ENCODE measurements around the gene RTRAF. TPM values are rescaled to one million over a fixed set of nuclear protein-coding genes. Genes with fewer than 3 reads are reported as not detected.

The RTRAF gene
- total and polyA plus RNA-seq, 9 of the 15 experiments (the other 6 are each of a cell fraction or from before 2014, with no cell fraction given): 126 to 204 (median 155) TPM

DNA sequence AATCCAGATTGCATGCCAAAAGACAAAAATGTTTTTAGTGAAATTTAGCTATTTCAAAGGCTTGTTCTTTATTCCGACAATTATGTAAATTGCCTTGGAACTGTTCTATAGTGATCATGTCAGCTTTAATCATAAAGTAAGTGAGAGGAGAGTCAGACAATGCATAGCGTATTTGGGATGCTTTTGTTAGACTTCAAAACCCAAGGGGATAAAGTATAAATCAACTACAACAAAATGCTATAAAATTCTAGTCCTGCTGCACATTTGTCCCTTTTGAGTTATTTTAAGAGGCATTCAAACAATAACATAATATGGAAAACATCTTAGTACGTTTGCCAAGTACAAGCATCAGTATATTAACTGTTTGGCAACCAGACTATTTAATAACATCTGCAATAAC is 11.3 kb downstream of the RTRAF start (continued):
- TF ChIP-seq, protein P1, sequence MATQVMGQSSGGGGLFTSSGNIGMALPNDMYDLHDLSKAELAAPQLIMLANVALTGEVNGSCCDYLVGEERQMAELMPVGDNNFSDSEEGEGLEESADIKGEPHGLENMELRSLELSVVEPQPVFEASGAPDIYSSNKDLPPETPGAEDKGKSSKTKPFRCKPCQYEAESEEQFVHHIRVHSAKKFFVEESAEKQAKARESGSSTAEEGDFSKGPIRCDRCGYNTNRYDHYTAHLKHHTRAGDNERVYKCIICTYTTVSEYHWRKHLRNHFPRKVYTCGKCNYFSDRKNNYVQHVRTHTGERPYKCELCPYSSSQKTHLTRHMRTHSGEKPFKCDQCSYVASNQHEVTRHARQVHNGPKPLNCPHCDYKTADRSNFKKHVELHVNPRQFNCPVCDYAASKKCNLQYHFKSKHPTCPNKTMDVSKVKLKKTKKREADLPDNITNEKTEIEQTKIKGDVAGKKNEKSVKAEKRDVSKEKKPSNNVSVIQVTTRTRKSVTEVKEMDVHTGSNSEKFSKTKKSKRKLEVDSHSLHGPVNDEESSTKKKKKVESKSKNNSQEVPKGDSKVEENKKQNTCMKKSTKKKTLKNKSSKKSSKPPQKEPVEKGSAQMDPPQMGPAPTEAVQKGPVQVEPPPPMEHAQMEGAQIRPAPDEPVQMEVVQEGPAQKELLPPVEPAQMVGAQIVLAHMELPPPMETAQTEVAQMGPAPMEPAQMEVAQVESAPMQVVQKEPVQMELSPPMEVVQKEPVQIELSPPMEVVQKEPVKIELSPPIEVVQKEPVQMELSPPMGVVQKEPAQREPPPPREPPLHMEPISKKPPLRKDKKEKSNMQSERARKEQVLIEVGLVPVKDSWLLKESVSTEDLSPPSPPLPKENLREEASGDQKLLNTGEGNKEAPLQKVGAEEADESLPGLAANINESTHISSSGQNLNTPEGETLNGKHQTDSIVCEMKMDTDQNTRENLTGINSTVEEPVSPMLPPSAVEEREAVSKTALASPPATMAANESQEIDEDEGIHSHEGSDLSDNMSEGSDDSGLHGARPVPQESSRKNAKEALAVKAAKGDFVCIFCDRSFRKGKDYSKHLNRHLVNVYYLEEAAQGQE (IDR thresholded peaks at IDR 0.05; ENCODE audit: borderline replicate concordance): no peak
- TF ChIP-seq, protein P1 (CRISPR knock-in tag; IDR thresholded peaks at IDR 0.05; ENCODE audit: low read depth): no peak
- TF ChIP-seq, protein P2, sequence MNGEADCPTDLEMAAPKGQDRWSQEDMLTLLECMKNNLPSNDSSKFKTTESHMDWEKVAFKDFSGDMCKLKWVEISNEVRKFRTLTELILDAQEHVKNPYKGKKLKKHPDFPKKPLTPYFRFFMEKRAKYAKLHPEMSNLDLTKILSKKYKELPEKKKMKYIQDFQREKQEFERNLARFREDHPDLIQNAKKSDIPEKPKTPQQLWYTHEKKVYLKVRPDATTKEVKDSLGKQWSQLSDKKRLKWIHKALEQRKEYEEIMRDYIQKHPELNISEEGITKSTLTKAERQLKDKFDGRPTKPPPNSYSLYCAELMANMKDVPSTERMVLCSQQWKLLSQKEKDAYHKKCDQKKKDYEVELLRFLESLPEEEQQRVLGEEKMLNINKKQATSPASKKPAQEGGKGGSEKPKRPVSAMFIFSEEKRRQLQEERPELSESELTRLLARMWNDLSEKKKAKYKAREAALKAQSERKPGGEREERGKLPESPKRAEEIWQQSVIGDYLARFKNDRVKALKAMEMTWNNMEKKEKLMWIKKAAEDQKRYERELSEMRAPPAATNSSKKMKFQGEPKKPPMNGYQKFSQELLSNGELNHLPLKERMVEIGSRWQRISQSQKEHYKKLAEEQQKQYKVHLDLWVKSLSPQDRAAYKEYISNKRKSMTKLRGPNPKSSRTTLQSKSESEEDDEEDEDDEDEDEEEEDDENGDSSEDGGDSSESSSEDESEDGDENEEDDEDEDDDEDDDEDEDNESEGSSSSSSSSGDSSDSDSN (IDR thresholded peaks at IDR 0.05; ENCODE audit: borderline replicate concordance in 1 of 2, low read depth in 2 of 2, low read length in 2 of 2): no peak
- no peak for TF ChIP-seq HDGF (IDR thresholded peaks at IDR 0.05)
- no peak for TF ChIP-seq ASH1L (IDR thresholded peaks at IDR 0.05; ENCODE audit: borderline replicate concordance, low read depth, partially characterized antibody)
- TF ChIP-seq BCOR (IDR thresholded peaks at IDR 0.05): no peak
- TF ChIP-seq MCM7 (IDR thresholded peaks at IDR 0.05): no peak

Data from K562 (cell line).